VCaP (cell line): ENCODE data around the gene LRFN4.

ENCODE experiments used
- H3K27ac ChIP-seq: fragments of 450-650 bp; 2 replicates; pipeline ENCODE4 v1.5.1; 2017
- CTCF ChIP-seq: fragments of 450-650 bp; conservative IDR thresholded peaks from 2 replicates; pipeline ENCODE4 v1.5.1; 2017; ENCODE audit warnings: mild to moderate bottlenecking, moderate library complexity

Gene LRFN4

DNA sequence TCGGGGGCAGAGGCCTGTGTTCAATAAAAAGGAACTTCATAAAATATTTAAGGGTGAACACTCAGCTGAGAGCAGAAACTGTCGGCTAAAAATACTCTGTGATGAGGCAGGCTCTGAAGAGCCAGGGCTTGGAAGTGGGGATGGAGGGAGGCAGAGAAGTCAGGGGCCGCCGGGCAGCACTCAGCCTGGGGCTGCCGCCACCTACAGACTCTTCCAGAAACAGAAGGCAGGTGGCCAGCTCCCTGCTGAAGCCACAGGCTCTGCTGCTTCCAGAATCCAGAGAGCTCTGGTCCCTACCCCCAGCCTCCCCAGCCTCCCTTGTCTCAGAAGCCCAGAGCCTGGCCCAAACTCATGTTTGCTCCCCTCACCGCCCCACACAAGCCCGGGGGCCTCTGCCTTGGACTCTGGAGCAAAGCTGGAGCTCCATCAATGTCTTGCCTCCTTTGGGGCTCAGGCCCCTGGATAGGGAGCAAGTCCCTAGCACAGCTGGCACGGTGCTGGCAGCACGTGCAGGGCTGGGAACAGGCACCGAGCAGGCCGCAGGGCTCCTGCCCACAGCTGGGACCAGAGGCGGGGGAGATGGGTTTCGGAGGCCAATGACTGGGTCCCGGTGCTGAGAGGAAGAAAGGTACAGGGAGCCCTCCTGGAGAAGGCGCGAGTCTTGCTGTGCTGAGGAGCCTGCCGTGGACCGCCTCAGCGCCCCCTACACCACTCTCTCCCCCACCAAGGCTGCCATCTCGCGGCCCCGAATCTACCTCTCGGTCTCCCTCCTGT, 8.2 kb downstream of the LRFN4 start:
- H3K27ac ChIP-seq: no peak overlapping the region
- no peak; the same call in 1 of the 2 replicates for TF ChIP-seq CTCF

DNA sequence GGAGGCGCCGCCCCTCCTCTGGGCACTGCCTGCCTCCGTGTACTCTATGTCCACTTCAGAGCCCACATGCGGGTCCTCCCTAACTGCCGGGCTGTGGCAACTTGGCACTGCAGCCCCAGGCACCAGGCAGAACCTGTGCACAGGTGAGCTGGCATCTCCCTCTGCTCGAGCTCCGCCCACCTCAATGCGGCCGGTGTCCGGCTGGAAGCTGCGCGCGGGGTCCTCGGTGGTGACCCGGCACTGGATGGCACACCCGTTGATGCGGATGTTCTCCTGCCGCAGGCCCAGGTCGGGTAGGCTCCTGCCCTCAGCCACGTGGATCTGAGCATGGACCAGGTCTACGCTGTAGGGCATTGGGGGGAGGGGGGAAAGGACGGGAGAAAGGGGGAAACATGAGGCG, 9.1 kb downstream of the LRFN4 start:
- TF ChIP-seq CTCF: no peak
- H3K27ac ChIP-seq: no peak overlapping the region

DNA sequence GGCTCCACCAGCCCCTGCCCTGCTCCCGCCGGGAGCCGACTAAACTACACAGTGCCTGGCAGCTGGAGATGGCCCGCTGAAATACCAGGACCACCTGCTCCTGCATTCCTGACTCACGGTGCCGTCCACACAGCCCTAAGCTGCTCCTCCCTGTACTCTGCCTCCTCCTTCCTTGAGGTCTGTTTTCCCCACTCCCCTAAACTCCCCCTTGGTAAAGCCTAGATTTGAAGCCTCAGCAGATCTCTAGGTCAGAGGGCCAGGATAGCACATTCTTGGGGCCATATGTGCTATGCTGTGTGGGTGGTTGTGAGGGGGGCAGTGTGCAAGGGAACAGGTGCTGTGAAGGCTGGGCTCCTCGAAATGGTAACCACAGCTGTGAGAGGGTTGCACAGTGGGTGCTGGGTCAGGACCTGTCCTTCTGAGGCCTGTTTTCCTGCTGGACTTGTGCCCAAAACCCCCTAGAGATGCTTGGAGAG, 9.7 kb downstream of the LRFN4 start:
- no peak for TF ChIP-seq CTCF
- H3K27ac ChIP-seq: peak overlapping the region; percentile 2; the same call in 1 of the 2 replicates

GRCh38 chr11:66867425-66868040, 10.7 kb downstream of the LRFN4 start:
- H3K27ac ChIP-seq: 0 out of 2 replicates have a peak overlapping the region, but pooled peaks have one; percentile 2
- TF ChIP-seq CTCF: no peak; the same call in 1 of the 2 replicates

DNA sequence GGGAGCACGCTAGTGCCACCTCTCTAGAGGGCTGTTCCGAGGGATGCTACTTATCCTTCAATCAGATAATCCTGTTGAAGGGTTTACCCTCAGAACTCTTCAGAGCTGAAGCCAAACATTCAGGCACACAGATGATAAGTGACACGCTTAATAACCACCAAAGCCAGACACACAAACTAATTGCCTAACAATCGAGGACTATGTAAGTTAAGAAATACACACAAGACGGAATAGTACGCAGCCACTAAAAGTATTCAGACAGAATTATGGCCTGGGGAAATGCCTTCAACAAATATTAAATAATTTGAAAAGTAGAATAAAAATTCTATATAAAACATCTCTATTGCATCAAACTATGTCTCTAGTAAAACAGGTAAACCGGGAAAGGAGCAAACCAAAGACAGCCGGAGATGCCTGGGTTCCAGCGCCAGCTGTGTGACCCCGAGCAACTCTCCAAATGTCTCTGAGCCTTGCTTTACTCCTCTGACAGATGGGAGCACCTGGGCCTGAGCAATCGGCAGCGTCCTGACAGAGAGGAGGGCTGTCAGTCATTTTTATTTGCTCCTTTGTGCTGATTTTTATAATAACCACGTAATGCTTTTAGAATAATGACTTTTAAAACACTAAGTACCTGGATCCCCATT, 11.3 kb downstream of the LRFN4 start:
- no peak for TF ChIP-seq CTCF
- no peak overlapping the region for H3K27ac ChIP-seq

DNA sequence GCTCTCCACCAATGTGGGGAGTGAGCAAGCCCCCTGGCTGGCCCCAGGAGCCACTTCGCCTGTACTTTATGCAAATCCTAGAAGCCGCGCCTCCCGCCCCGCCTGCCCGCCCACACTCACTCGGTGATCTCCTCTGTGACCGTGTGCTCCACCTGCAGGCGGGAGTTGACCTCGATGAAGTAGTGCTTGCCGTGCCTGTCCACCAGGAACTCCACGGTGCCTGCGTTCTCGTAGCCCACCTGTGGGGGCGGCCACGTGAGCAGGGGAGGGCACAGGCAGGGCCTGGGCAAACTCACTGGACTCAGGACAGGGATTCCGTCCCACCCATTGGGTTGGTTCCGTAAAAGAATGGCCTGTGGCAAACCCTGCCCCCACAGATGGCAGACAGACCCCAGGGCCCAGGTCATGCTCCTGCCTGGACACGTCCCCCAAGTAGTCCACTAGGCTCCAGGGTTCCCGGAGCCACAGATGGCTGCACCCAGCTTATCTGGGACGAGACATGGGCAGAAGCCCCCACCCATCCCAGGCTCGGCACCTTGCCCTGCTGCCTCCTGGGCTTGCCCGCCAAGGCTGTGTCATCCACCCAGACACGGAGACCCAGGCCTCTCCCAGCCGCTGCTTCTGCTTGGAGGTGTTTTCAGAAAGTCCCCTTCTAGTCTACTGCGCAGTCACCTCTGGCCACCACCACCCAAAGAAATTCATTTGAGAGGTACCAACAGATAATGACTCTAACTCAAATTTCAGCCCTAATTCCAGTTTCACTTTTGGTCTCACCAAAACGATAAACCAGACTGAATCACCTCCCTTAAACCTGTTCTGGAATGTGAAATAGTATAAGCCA, 12.1 kb downstream of the LRFN4 start:
- TF ChIP-seq CTCF: peak; percentile 61
- H3K27ac ChIP-seq: no peak overlapping the region

GRCh38 chr11:66869567-66869870, 12.7 kb downstream of the LRFN4 start:
- H3K27ac ChIP-seq: no peak overlapping the region
- no peak for TF ChIP-seq CTCF
